Progenitor cell of endocrine pancreas (in vitro differentiated cells): ENCODE data around the gene PEAR1. TPM values are rescaled to one million over a fixed set of nuclear protein-coding genes. Genes with fewer than 3 reads are reported as not detected.

Source experiments
- DNase-seq: peaks from one replicate; pipeline ENCODE4 v3.0.0; 2021; ENCODE audit warnings: low spot score; ENCODE audit not compliant: unreplicated experiment
- H3K27ac Mint-ChIP-seq: 2 replicates; pipeline ENCODE4 v1.8.0; 2021; ENCODE audit warnings: mild to moderate bottlenecking, moderate library complexity, mixed read lengths
- H3K27me3 Mint-ChIP-seq: 2 replicates; pipeline ENCODE4 v1.8.0; 2021; ENCODE audit warnings: mixed read lengths
- H3K36me3 Mint-ChIP-seq: 2 replicates; pipeline ENCODE4 v1.8.0; 2022; ENCODE audit warnings: mixed read lengths; ENCODE audit not compliant: insufficient read depth
- H3K4me1 Mint-ChIP-seq: 2 replicates; pipeline ENCODE4 v1.8.0; 2021; ENCODE audit warnings: low read depth, mixed read lengths
- H3K4me3 Mint-ChIP-seq: 2 replicates; pipeline ENCODE4 v1.8.0; 2021; ENCODE audit warnings: low read depth, mild to moderate bottlenecking, moderate library complexity, mixed read lengths
- H3K9me3 Mint-ChIP-seq: 2 replicates; pipeline ENCODE4 v1.8.0; 2021; ENCODE audit warnings: low read depth, mixed read lengths
- CTCF ChIP-seq: fragments of 200-600 bp; sonication (generic); IDR thresholded peaks from one replicate; pipeline ENCODE4 v1.5.0; 2021; ENCODE audit warnings: antibody characterized with exemption, mild to moderate bottlenecking; ENCODE audit not compliant: unreplicated experiment
- total RNA-seq: library from RNA; stranded (reverse); gene quantifications from 2 replicates; pipeline ENCODE4 v1.2.1, GENCODE V29; 2021

The PEAR1 gene
- total RNA-seq, 1 donor from 2014 or later = not detected

GRCh38 chr1:156860628-156861423 is 32.7 kb upstream of the PEAR1 start, which contains the start of gene NTRK1:
Gene NTRK1, plus strand, starts transcription at chr1:156860865. Its CDS starts 70 bp downstream, at chr1:156860935.
- H3K4me1 Mint-ChIP-seq = peaks cover 9% of the 10 kb centered on the region
- peaks cover 90% of the 10 kb centered on the region for H3K27me3 Mint-ChIP-seq
- DNase-seq = no peak
- no peak for TF ChIP-seq CTCF
- H3K4me3 Mint-ChIP-seq = peak within 1 kb of the TSS; percentile 7
- no peaks in the 10 kb centered on the region for H3K36me3 Mint-ChIP-seq
- peak within 1 kb of the TSS; percentile 77 for H3K27ac Mint-ChIP-seq
- no peaks in the 10 kb centered on the region for H3K9me3 Mint-ChIP-seq

GRCh38 chr1:156862584-156862983 is 30.9 kb upstream of the PEAR1 start:
- Mint-ChIP-seq H3K27me3 (peaks cover 83% of the 10 kb centered on the region), H3K27ac (no peak overlapping the region), H3K36me3 (no peaks in the 10 kb centered on the region), H3K4me3 (no peak overlapping the region), H3K9me3 (no peaks in the 10 kb centered on the region), H3K4me1 (peaks cover 9% of the 10 kb centered on the region)
- no peak for DNase-seq
- TF ChIP-seq CTCF = no peak

DNA sequence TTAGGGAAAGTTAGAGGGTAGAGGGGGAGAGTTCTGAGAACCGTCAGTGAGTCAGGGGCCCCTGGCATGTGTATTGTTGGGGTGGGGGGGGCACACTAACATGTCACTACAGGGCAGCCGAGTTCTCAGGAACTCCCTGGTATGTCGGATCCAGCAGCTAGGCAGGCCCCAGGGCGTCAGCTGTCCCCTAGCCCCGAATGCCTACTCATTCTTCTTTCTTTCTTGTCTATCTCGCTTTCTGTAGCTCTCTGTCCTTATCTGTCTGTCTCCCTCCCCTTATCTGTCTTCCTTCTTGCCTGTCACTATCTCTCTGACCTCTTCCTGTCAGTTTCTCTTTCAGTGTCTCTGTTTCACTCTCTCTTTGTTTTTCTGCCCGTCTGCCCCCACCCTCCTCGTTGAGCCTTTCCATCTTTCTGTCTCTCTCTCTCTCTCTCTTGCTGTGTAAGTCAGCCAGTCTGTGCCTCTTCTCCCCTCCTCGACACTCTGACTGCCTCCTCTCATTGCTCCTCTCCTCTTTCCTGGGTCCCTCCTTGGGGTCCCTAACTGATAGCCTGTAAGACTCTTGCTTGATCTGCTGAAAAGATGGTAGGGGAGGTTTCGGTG is 30.4 kb upstream of the PEAR1 start:
- no peak overlapping the region for H3K27ac Mint-ChIP-seq
- no peak for TF ChIP-seq CTCF
- DNase-seq = no peak
- no peak overlapping the region for H3K4me3 Mint-ChIP-seq
- peaks cover 83% of the 10 kb centered on the region for H3K27me3 Mint-ChIP-seq
- H3K36me3 Mint-ChIP-seq = no peaks in the 10 kb centered on the region
- H3K9me3 Mint-ChIP-seq = no peaks in the 10 kb centered on the region
- peaks cover 9% of the 10 kb centered on the region for H3K4me1 Mint-ChIP-seq

- H3K27ac Mint-ChIP-seq = no peak overlapping the region
- peaks cover 83% of the 10 kb centered on the region for H3K27me3 Mint-ChIP-seq
- no peak overlapping the region for H3K4me3 Mint-ChIP-seq
- no peaks in the 10 kb centered on the region for H3K36me3 Mint-ChIP-seq
- no peak for DNase-seq
- no peaks in the 10 kb centered on the region for H3K9me3 Mint-ChIP-seq
- TF ChIP-seq CTCF = no peak
- H3K4me1 Mint-ChIP-seq = peaks cover 8% of the 10 kb centered on the region
These were observed 29.9 kb upstream of the PEAR1 start for GRCh38 chr1:156863631-156864030.

DNA sequence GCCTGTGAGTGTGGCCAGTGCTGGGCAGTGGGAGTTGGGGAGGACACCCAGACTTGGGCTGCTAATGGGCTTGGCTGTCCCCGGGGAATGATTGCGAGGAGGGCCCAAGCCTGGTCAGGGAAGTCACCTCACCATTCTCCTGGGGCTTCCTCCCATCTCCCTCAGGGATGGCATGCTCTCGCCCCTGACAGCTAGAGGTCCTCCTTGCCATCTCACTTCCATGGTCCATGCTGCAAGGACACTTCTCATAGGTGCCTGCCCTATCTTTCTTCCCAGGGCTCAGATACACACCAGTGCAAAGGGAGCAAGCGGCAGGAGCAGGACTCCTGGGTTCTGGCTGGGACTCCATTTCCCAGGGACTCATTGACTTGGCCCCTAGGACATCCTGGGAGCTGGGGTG is 28.7 kb upstream of the PEAR1 start:
- Mint-ChIP-seq H3K27ac (no peak overlapping the region), H3K4me1 (peaks cover 6% of the 10 kb centered on the region), H3K36me3 (no peaks in the 10 kb centered on the region), H3K9me3 (no peaks in the 10 kb centered on the region), H3K4me3 (no peak overlapping the region), H3K27me3 (peaks cover 86% of the 10 kb centered on the region)
- TF ChIP-seq CTCF = no peak
- no peak for DNase-seq
